Ascending aorta (tissue), 2 donors: Measurements from ENCODE around the gene ACTR2. TPM values are rescaled to one million over a fixed set of nuclear protein-coding genes. Genes with fewer than 3 reads are reported as not detected.

Experiments
- DNase-seq, 2 donors: peaks; one replicate each; pipeline ENCODE4 v3.0.0-alpha.2; 2019; ENCODE audit warnings: low spot score in 2 of 2
- H3K27ac ChIP-seq, 2 donors: fragments of 200-600 bp; sonication (generic); one replicate each; pipeline ENCODE4 v1.5.1; 2016 to 2017; ENCODE audit warnings: mild to moderate bottlenecking in 1 of 2
- H3K27me3 ChIP-seq: fragments of 200-600 bp; sonication (generic); one replicate; pipeline ENCODE4 v1.5.1; 2017
- H3K36me3 ChIP-seq, 2 donors: fragments of 200-600 bp; sonication (generic); one replicate each; pipeline ENCODE4 v1.5.1; 2016
- H3K4me1 ChIP-seq, 2 donors: fragments of 200-600 bp; sonication (generic); one replicate each; pipeline ENCODE4 v1.5.1; 2016 to 2017; ENCODE audit warnings: mild to moderate bottlenecking in 1 of 2
- H3K4me3 ChIP-seq, 2 donors: fragments of 200-600 bp; sonication (generic); one replicate each; pipeline ENCODE4 v1.5.1; 2016 to 2017; ENCODE audit warnings: mild to moderate bottlenecking in 1 of 2
- H3K9me3 ChIP-seq, 2 donors: fragments of 200-600 bp; sonication (generic); one replicate each; pipeline ENCODE4 v1.5.1; 2016
- CTCF ChIP-seq, 3 experiments: fragments of 200-600 bp in 2 of 3; fragments of 450-650 bp in 1 of 3; sonication (generic) in 2 of 3; IDR thresholded peaks; one replicate each; pipeline ENCODE4 v1.5.1; 2016 to 2019; ENCODE audit warnings: antibody characterized with exemption in 3 of 3, mild to moderate bottlenecking in 1 of 3, moderate library complexity in 1 of 3
- intact Hi-C: fragments of 100-400 bp; cut with DNase I; formaldehyde crosslinking; loops from one replicate; pipeline ENCODE4 v1.15.1; 2023
- total RNA-seq: library from RNA; depleted of rRNA; stranded (reverse); fragments of >200 nt; gene quantifications from one replicate; pipeline ENCODE4 v1.1.0, GENCODE V29; 2016

ACTR2 gene
- total RNA-seq, 1 donor from 2014 or later, result 78.0 TPM

- H3K9me3 ChIP-seq, result no peaks in the 10 kb centered on the region
- intact Hi-C loops, result no loop called here
- TF ChIP-seq CTCF (IDR thresholded peaks at IDR 0.05), result no peak
- H3K36me3 ChIP-seq, result no peaks in the 10 kb centered on the region
- no peaks in the 10 kb centered on the region for H3K27me3 ChIP-seq
- H3K4me3 ChIP-seq, result no peak overlapping the region
- H3K27ac ChIP-seq, result no peak overlapping the region
- peak in 1 of 2 donors; percentile 27 for DNase-seq
- no peaks in the 10 kb centered on the region for H3K4me1 ChIP-seq
Measured at GRCh38 chr2:65292106-65292400, 64.4 kb downstream of the ACTR2 start.

- TF ChIP-seq CTCF (IDR thresholded peaks at IDR 0.05), result no peak
- peak in 1 of 2 donors; percentile 61 for DNase-seq
- Histone ChIP-seq H3K9me3 (no peaks in the 10 kb centered on the region), H3K36me3 (no peaks in the 10 kb centered on the region), H3K27me3 (no peaks in the 10 kb centered on the region), H3K4me1 (no peaks in the 10 kb centered on the region), H3K4me3 (no peak overlapping the region), H3K27ac (no peak overlapping the region)
- intact Hi-C loops, result no loop called here
Measured at GRCh38 chr2:65292461-65293011, 64.9 kb downstream of the ACTR2 start.

- no peak for TF ChIP-seq CTCF (IDR thresholded peaks at IDR 0.05)
- H3K4me3 ChIP-seq, result no peak overlapping the region
- DNase-seq, result peak in 1 of 2 donors; percentile 43
- H3K36me3 ChIP-seq, result no peaks in the 10 kb centered on the region
- H3K27me3 ChIP-seq, result no peaks in the 10 kb centered on the region
- H3K9me3 ChIP-seq, result no peaks in the 10 kb centered on the region
- H3K4me1 ChIP-seq, result no peaks in the 10 kb centered on the region
- no peak overlapping the region for H3K27ac ChIP-seq
- intact Hi-C loops, result no loop called here
Measured at GRCh38 chr2:65293376-65293775, 65.7 kb downstream of the ACTR2 start.

- no peak for DNase-seq
- no peak overlapping the region for H3K27ac ChIP-seq
- H3K4me3 ChIP-seq, result no peak overlapping the region
- no peaks in the 10 kb centered on the region for H3K36me3 ChIP-seq
- intact Hi-C loops, result no loop called here
- no peaks in the 10 kb centered on the region for H3K27me3 ChIP-seq
- no peaks in the 10 kb centered on the region for H3K9me3 ChIP-seq
- TF ChIP-seq CTCF (IDR thresholded peaks at IDR 0.05), result no peak
- H3K4me1 ChIP-seq, result no peaks in the 10 kb centered on the region
Measured at GRCh38 chr2:65294136-65294535, 66.5 kb downstream of the ACTR2 start.

GRCh38 chr2:65294701-65295100 is 67.1 kb downstream of the ACTR2 start:
- Histone ChIP-seq H3K4me1 (peaks cover 0 to 4% of the 10 kb centered on the region in 2 donors), H3K4me3 (no peak overlapping the region), H3K27ac (no peak overlapping the region), H3K36me3 (no peaks in the 10 kb centered on the region), H3K9me3 (no peaks in the 10 kb centered on the region), H3K27me3 (no peaks in the 10 kb centered on the region)
- DNase-seq, result no peak
- intact Hi-C loops, result no loop called here
- no peak for TF ChIP-seq CTCF (IDR thresholded peaks at IDR 0.05)

GRCh38 chr2:65296971-65297370 is 69.3 kb downstream of the ACTR2 start:
- Histone ChIP-seq H3K4me3 (no peak overlapping the region), H3K27me3 (no peaks in the 10 kb centered on the region), H3K9me3 (no peaks in the 10 kb centered on the region), H3K4me1 (peaks cover 16 to 23% of the 10 kb centered on the region in 2 donors), H3K36me3 (no peaks in the 10 kb centered on the region), H3K27ac (no peak overlapping the region)
- TF ChIP-seq CTCF (IDR thresholded peaks at IDR 0.05), result no peak
- no peak for DNase-seq
- intact Hi-C loops, result no loop called here
